ENCODE results near the gene IGLL1.

DNA sequence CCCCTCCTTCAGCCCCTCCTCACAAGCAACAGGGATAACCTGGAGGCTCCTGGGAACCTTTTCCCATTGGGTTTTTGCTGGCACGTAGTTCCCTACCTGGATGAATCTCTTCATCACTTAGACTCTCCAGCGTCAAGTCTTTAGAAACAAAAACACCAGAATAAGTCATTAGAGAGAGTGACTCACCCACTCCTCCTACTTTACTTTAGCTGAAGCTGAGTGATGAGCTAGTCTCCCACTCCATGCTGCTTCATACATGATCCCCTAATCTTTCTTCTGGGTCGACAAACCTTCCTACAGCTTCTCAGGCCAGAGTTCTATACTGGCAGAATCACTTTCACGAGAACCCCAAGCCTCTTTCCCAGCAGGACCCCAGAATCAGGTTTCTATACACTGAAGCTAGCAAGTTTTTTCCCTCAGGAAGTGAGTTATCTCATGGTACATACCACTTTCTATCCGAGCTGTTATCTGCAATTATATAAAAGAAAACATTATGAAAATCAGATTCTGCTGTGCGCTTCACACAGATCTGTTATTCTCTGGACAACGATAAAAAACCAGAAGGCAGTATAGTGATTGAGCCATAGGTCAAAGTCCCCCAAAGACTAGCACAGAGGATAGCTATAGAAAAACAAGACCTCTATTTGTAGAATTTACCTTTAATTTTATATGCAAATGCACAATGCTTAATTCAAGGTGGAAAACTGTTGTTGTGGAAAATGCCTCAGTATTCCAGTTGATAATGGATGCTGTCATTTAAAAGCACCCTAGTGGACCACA lies 33.3 kb upstream of the IGLL1 start:
- TF ChIP-seq EP300 (IDR thresholded peaks at IDR 0.05), result no peak
- TF ChIP-seq, protein P1, sequence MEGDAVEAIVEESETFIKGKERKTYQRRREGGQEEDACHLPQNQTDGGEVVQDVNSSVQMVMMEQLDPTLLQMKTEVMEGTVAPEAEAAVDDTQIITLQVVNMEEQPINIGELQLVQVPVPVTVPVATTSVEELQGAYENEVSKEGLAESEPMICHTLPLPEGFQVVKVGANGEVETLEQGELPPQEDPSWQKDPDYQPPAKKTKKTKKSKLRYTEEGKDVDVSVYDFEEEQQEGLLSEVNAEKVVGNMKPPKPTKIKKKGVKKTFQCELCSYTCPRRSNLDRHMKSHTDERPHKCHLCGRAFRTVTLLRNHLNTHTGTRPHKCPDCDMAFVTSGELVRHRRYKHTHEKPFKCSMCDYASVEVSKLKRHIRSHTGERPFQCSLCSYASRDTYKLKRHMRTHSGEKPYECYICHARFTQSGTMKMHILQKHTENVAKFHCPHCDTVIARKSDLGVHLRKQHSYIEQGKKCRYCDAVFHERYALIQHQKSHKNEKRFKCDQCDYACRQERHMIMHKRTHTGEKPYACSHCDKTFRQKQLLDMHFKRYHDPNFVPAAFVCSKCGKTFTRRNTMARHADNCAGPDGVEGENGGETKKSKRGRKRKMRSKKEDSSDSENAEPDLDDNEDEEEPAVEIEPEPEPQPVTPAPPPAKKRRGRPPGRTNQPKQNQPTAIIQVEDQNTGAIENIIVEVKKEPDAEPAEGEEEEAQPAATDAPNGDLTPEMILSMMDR (IDR thresholded peaks at IDR 0.05), result no peak
